OCI-LY7 (cell line): ENCODE data around the gene SYCP2L.

ENCODE experiments used
- CTCF ChIP-seq: fragments of 200-600 bp; sonication (generic); conservative IDR thresholded peaks from 2 replicates; pipeline ENCODE4 v1.5.1; 2014; ENCODE audit warnings: mild to moderate bottlenecking, antibody characterized with exemption, low read length, moderate library complexity, mixed read lengths
- EZH2phosphoT487 ChIP-seq: fragments of 200-600 bp; sonication (generic); IDR thresholded peaks from 2 replicates; pipeline ENCODE4 v1.6.1; 2018; ENCODE audit warnings: low read depth, borderline replicate concordance, mild to moderate bottlenecking, mixed run types, antibody characterized with exemption, low read length, moderate library complexity, mixed read lengths

GRCh38 chr6:10882657-10883171 lies 4.1 kb upstream of the SYCP2L start:
- TF ChIP-seq CTCF = no peak
- no peak for TF ChIP-seq EZH2phosphoT487
